OCI-LY3 (cell line): ENCODE results near the gene NKX2-4.

Experiments
- CTCF ChIP-seq: fragments of 200-600, 300-600 bp; sonication (generic); IDR thresholded peaks from 2 replicates; pipeline ENCODE4 v1.5.1; 2014; ENCODE audit warnings: antibody characterized with exemption, low read length, low read depth
- EZH2phosphoT487 ChIP-seq: fragments of 200-600 bp; shearing (Covaris generic); IDR thresholded peaks from 2 replicates; pipeline ENCODE4 v1.6.1; 2018; ENCODE audit warnings: antibody characterized with exemption, mixed run types, low read depth

DNA sequence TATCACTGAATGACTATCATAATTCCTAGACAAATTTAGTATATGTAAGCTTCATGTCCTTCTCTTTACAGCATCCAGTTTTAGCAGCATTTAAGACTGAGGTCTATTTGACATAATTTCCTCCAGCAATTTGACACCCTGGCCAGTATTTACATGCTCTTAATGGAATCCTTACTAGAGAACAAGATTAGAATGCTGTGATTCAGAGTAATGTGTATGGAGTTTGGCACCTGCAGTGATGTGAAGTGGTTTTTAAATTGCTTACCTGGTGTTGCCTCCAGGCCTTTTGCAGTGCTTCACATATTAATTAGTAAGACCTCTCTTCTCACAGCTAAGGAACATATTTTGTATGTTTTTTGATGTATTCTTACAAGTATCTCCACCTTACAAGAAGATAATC lies 9.8 kb downstream of the NKX2-4 start:
- no peak for TF ChIP-seq CTCF
- TF ChIP-seq EZH2phosphoT487 = no peak
